IPS-15b (cell line): ENCODE results near the gene METTL15.
A peak's percentile ranks its signal among the peaks of the same experiment; 100 is the strongest.
"Not testable (repeated sequence)": the region's sequence is repeated elsewhere in the genome, so short reads cannot be mapped to it uniquely, and the experiment has no call there.

Source experiments
- H3K27me3 ChIP-seq: one replicate; pipeline ENCODE4 v1.6.1; 2013; ENCODE audit warnings: low read length; ENCODE audit not compliant: control insufficient read depth, insufficient read depth
- H3K36me3 ChIP-seq: one replicate; pipeline ENCODE4 v1.6.1; 2013; ENCODE audit warnings: low read length; ENCODE audit not compliant: control insufficient read depth, insufficient read depth
- H3K4me1 ChIP-seq: one replicate; pipeline ENCODE4 v1.6.1; 2013; ENCODE audit warnings: mild to moderate bottlenecking, low read length; ENCODE audit not compliant: control insufficient read depth, insufficient read depth
- H3K4me3 ChIP-seq: one replicate; pipeline ENCODE4 v1.5.1; 2013; ENCODE audit warnings: low read depth, low read length
- H3K9ac ChIP-seq: one replicate; pipeline ENCODE4 v1.6.1; 2013; ENCODE audit warnings: low read depth, mild to moderate bottlenecking, low read length
- H3K9me3 ChIP-seq: one replicate; pipeline ENCODE4 v1.6.1; 2013; ENCODE audit warnings: mild to moderate bottlenecking, low read length; ENCODE audit not compliant: control insufficient read depth, insufficient read depth

METTL15 gene

GRCh38 chr11:28098257-28098656 lies 9.9 kb upstream of the METTL15 start:
- H3K27me3 ChIP-seq = no peaks in the 10 kb centered on the region
- no peaks in the 10 kb centered on the region for H3K4me1 ChIP-seq
- no peak overlapping the region for H3K4me3 ChIP-seq
- no peaks in the 10 kb centered on the region for H3K36me3 ChIP-seq
- no peak overlapping the region for H3K9ac ChIP-seq
- H3K9me3 ChIP-seq = no peaks in the 10 kb centered on the region

- no peak overlapping the region for H3K9ac ChIP-seq
- H3K9me3 ChIP-seq = no peaks in the 10 kb centered on the region
- no peaks in the 10 kb centered on the region for H3K4me1 ChIP-seq
- no peak overlapping the region for H3K4me3 ChIP-seq
- no peaks in the 10 kb centered on the region for H3K27me3 ChIP-seq
- H3K36me3 ChIP-seq = no peaks in the 10 kb centered on the region
Observed at GRCh38 chr11:28099715-28100114, 8.5 kb upstream of the METTL15 start.

- no peaks in the 10 kb centered on the region for H3K36me3 ChIP-seq
Observed at GRCh38 chr11:28100665-28101064, 7.5 kb upstream of the METTL15 start.

GRCh38 chr11:28102300-28102699 lies 5.9 kb upstream of the METTL15 start:
- H3K36me3 ChIP-seq, H3K9ac ChIP-seq, H3K4me3 ChIP-seq, H3K9me3 ChIP-seq, H3K4me1 ChIP-seq, H3K27me3 ChIP-seq: not testable (repeated sequence)

More at GRCh38 chr11:28100665-28101064, 7.5 kb upstream of the METTL15 start:
- Histone ChIP-seq H3K9ac (no peak overlapping the region), H3K27me3 (no peaks in the 10 kb centered on the region), H3K9me3 (no peaks in the 10 kb centered on the region), H3K4me1 (no peaks in the 10 kb centered on the region), H3K4me3 (no peak overlapping the region)

GRCh38 chr11:28104425-28104824 lies 3.8 kb upstream of the METTL15 start:
- Histone ChIP-seq H3K9ac (no peak overlapping the region), H3K4me3 (no peak overlapping the region), H3K9me3 (no peaks in the 10 kb centered on the region), H3K4me1 (no peaks in the 10 kb centered on the region), H3K36me3 (no peaks in the 10 kb centered on the region), H3K27me3 (no peaks in the 10 kb centered on the region)

GRCh38 chr11:28104984-28105383 lies 3.2 kb upstream of the METTL15 start:
- Histone ChIP-seq H3K4me3 (no peak overlapping the region), H3K4me1 (peaks cover 4% of the 10 kb centered on the region), H3K36me3 (no peaks in the 10 kb centered on the region), H3K9ac (no peak overlapping the region), H3K9me3 (no peaks in the 10 kb centered on the region), H3K27me3 (no peaks in the 10 kb centered on the region)

- no peak overlapping the region for H3K4me3 ChIP-seq
- peaks cover 4% of the 10 kb centered on the region for H3K4me1 ChIP-seq
- H3K27me3 ChIP-seq = no peaks in the 10 kb centered on the region
- H3K36me3 ChIP-seq = no peaks in the 10 kb centered on the region
- H3K9ac ChIP-seq = no peak overlapping the region
- no peaks in the 10 kb centered on the region for H3K9me3 ChIP-seq
Observed at GRCh38 chr11:28105869-28106268, 2.3 kb upstream of the METTL15 start.

- Histone ChIP-seq H3K9ac (no peak overlapping the region), H3K4me1 (peaks cover 4% of the 10 kb centered on the region), H3K9me3 (no peaks in the 10 kb centered on the region), H3K4me3 (peak overlapping the region; percentile 93), H3K27me3 (no peaks in the 10 kb centered on the region), H3K36me3 (no peaks in the 10 kb centered on the region)
Observed at GRCh38 chr11:28106353-28107043, 1.7 kb upstream of the METTL15 start.

- Histone ChIP-seq H3K4me3 (peak overlapping the region; percentile 93), H3K9me3 (no peaks in the 10 kb centered on the region), H3K27me3 (no peaks in the 10 kb centered on the region), H3K9ac (peak overlapping the region; percentile 74), H3K36me3 (no peaks in the 10 kb centered on the region), H3K4me1 (peaks cover 4% of the 10 kb centered on the region)
Observed at GRCh38 chr11:28107191-28107749, 918 bp upstream of the METTL15 start.

- no peaks in the 10 kb centered on the region for H3K9me3 ChIP-seq
- H3K9ac ChIP-seq = no peak overlapping the region
- H3K4me3 ChIP-seq = peak overlapping the region; percentile 60
- H3K4me1 ChIP-seq = peaks cover 4% of the 10 kb centered on the region
- H3K36me3 ChIP-seq = no peaks in the 10 kb centered on the region
- no peaks in the 10 kb centered on the region for H3K27me3 ChIP-seq
Observed at GRCh38 chr11:28108958-28109357, 770 bp downstream of the METTL15 start.

- Histone ChIP-seq H3K4me3 (peak overlapping the region; percentile 65), H3K9ac (peak overlapping the region; percentile 18), H3K27me3 (no peaks in the 10 kb centered on the region), H3K36me3 (no peaks in the 10 kb centered on the region), H3K4me1 (peaks cover 4% of the 10 kb centered on the region), H3K9me3 (no peaks in the 10 kb centered on the region)
Observed at GRCh38 chr11:28110108-28110820, 2.1 kb downstream of the METTL15 start.

- Histone ChIP-seq H3K4me1 (peaks cover 4% of the 10 kb centered on the region), H3K4me3 (peak overlapping the region; percentile 65), H3K27me3 (no peaks in the 10 kb centered on the region), H3K36me3 (no peaks in the 10 kb centered on the region), H3K9me3 (no peaks in the 10 kb centered on the region), H3K9ac (peak overlapping the region; percentile 18)
Observed at GRCh38 chr11:28110821-28111200, 2.6 kb downstream of the METTL15 start.
